ENCODE results near the gene LMO7.
"Not testable (repeated sequence)": the region's sequence is repeated elsewhere in the genome, so short reads cannot be mapped to it uniquely, and the experiment has no call there.

Gene LMO7

DNA sequence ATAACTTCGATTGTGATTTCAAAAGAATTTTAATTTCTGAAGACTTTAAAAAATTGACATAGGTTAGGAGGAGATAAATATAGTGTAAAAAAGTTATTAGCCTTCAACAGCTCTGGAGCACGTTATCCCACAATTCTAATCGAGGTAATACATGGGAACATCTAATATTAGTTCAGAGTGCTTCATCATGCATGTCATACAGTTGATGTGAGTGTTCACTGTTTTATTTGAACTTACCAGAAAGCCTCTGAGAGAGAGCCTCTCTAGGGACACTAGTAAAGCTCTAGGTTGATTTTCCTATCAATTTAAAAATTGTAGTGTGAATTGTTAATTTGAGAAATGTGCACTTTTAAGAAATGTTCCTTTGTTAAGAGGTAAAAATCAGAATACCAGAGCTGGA lies 140.4 kb downstream of the LMO7 start:
- no peak for TF ChIP-seq POLR2AphosphoS5 (IDR thresholded peaks at IDR 0.05; ENCODE audit: low read depth)
- no peak for TF ChIP-seq CTCF (IDR thresholded peaks at IDR 0.05; ENCODE audit: insufficient read depth, low read length)
- TF ChIP-seq, protein P1, sequence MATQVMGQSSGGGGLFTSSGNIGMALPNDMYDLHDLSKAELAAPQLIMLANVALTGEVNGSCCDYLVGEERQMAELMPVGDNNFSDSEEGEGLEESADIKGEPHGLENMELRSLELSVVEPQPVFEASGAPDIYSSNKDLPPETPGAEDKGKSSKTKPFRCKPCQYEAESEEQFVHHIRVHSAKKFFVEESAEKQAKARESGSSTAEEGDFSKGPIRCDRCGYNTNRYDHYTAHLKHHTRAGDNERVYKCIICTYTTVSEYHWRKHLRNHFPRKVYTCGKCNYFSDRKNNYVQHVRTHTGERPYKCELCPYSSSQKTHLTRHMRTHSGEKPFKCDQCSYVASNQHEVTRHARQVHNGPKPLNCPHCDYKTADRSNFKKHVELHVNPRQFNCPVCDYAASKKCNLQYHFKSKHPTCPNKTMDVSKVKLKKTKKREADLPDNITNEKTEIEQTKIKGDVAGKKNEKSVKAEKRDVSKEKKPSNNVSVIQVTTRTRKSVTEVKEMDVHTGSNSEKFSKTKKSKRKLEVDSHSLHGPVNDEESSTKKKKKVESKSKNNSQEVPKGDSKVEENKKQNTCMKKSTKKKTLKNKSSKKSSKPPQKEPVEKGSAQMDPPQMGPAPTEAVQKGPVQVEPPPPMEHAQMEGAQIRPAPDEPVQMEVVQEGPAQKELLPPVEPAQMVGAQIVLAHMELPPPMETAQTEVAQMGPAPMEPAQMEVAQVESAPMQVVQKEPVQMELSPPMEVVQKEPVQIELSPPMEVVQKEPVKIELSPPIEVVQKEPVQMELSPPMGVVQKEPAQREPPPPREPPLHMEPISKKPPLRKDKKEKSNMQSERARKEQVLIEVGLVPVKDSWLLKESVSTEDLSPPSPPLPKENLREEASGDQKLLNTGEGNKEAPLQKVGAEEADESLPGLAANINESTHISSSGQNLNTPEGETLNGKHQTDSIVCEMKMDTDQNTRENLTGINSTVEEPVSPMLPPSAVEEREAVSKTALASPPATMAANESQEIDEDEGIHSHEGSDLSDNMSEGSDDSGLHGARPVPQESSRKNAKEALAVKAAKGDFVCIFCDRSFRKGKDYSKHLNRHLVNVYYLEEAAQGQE (IDR thresholded peaks at IDR 0.05; ENCODE audit: insufficient replicate concordance, low read depth), result no peak
- TF ChIP-seq SPI1 (IDR thresholded peaks at IDR 0.05; ENCODE audit: borderline replicate concordance, low read depth), result no peak
- no peak for TF ChIP-seq GABPA (IDR thresholded peaks at IDR 0.05; ENCODE audit: low read depth)
- no peak for DNase-seq (ENCODE audit: low read depth in 1 of 2, low spot score in 1 of 2)
- no peaks in the 10 kb centered on the region for H3K27me3 ChIP-seq (ENCODE audit: insufficient read depth, poor library complexity, severe bottlenecking)
- H3K27ac ChIP-seq (replicated peaks), result no peak overlapping the region
- H3K4me3 ChIP-seq (replicated peaks; ENCODE audit: insufficient read depth, low read length), result no peak overlapping the region

DNA sequence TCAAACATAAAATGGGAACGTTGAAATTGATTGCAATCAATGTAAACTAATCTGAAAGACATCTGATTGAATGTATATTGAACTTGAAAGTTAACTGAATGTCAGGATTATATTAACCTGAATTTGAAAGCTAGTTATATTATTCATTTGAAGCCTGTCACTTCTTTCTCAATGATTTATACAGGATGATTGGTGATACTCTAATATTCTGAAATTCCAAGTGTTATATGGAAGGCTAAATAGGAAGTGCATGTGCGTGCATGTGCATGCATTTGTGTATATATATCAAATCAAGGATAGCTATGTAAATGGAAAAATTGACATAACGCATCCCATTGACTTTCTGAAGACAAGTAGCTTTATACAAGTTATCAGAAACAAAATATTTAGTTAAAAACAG lies 143.3 kb downstream of the LMO7 start:
- no peak overlapping the region for H3K4me3 ChIP-seq (replicated peaks; ENCODE audit: insufficient read depth, low read length)
- H3K27ac ChIP-seq (replicated peaks), result no peak overlapping the region
- H3K27me3 ChIP-seq (ENCODE audit: insufficient read depth, poor library complexity, severe bottlenecking), result no peaks in the 10 kb centered on the region
- TF ChIP-seq POLR2AphosphoS5 (IDR thresholded peaks at IDR 0.05; ENCODE audit: low read depth) (no peak), GABPA (IDR thresholded peaks at IDR 0.05; ENCODE audit: low read depth) (no peak), CTCF (IDR thresholded peaks at IDR 0.05; ENCODE audit: insufficient read depth, low read length) (no peak), SPI1 (IDR thresholded peaks at IDR 0.05; ENCODE audit: borderline replicate concordance, low read depth) (no peak)
- TF ChIP-seq, protein P1 (IDR thresholded peaks at IDR 0.05; ENCODE audit: insufficient replicate concordance, low read depth), result no peak
- DNase-seq (ENCODE audit: low read depth in 1 of 2, low spot score in 1 of 2), result no peak

- H3K27ac ChIP-seq (replicated peaks); H3K4me3 ChIP-seq (replicated peaks; ENCODE audit: insufficient read depth, low read length); DNase-seq (ENCODE audit: low read depth in 1 of 2, low spot score in 1 of 2); H3K27me3 ChIP-seq (ENCODE audit: insufficient read depth, poor library complexity, severe bottlenecking): not testable (repeated sequence)
Observed at GRCh38 chr13:75780103-75780502, 144.0 kb downstream of the LMO7 start.

- Histone ChIP-seq H3K4me3 (replicated peaks; ENCODE audit: insufficient read depth, low read length) (no peak overlapping the region), H3K27me3 (ENCODE audit: insufficient read depth, poor library complexity, severe bottlenecking) (no peaks in the 10 kb centered on the region), H3K27ac (replicated peaks) (no peak overlapping the region)
- DNase-seq (ENCODE audit: low read depth in 1 of 2, low spot score in 1 of 2), result no peak
- TF ChIP-seq GABPA (IDR thresholded peaks at IDR 0.05; ENCODE audit: low read depth), result no peak
- TF ChIP-seq CTCF (IDR thresholded peaks at IDR 0.05; ENCODE audit: insufficient read depth, low read length), result no peak
- no peak for TF ChIP-seq SPI1 (IDR thresholded peaks at IDR 0.05; ENCODE audit: borderline replicate concordance, low read depth)
- no peak for TF ChIP-seq POLR2AphosphoS5 (IDR thresholded peaks at IDR 0.05; ENCODE audit: low read depth)
- TF ChIP-seq, protein P1 (IDR thresholded peaks at IDR 0.05; ENCODE audit: insufficient replicate concordance, low read depth), result no peak
Observed at GRCh38 chr13:75782985-75783384, 146.9 kb downstream of the LMO7 start.
